ENCODE measurements around the gene DNAI4. TPM values are rescaled to one million over a fixed set of nuclear protein-coding genes. Genes with fewer than 3 reads are reported as not detected.

DNAI4 gene
- total and polyA plus RNA-seq, 9 of the 15 experiments (the other 6 are each of a cell fraction or from before 2014, with no cell fraction given) = 0.57 to 4.8 (median 2.6) TPM; not detected in 1

GRCh38 chr1:66860529-66860928 lies 64.1 kb downstream of the DNAI4 start:
- Histone ChIP-seq H3K9me3 (replicated peaks; ENCODE audit: control insufficient read depth, insufficient read depth, low read depth, low read length) (no peaks in the 10 kb centered on the region), H3K9ac (ENCODE audit: insufficient read depth in 1 of 2, low read depth in 2 of 2, low read length in 2 of 2) (no peak overlapping the region), H3K4me1 (replicated peaks in 1 of 2; ENCODE audit: control insufficient read depth in 2 of 2, insufficient read depth in 2 of 2, low read length in 2 of 2) (no peaks in the 10 kb centered on the region), H3K27me3 (ENCODE audit: control insufficient read depth in 2 of 2, insufficient read depth in 2 of 2, low read length in 2 of 2) (no peaks in the 10 kb centered on the region), H3K36me3 (ENCODE audit: control insufficient read depth, insufficient read depth, low read length) (no peaks in the 10 kb centered on the region), H3K79me2 (ENCODE audit: control insufficient read depth, insufficient read depth, low read length) (no peaks in the 10 kb centered on the region), H4K20me1 (replicated peaks; ENCODE audit: control insufficient read depth, insufficient read depth, low read length) (no peaks in the 10 kb centered on the region), H3K27ac (ENCODE audit: extremely low read depth, low read depth, low read length) (no peak overlapping the region), H3K4me3 (no peak overlapping the region), H3K4me2 (ENCODE audit: insufficient read depth, low read length) (no peak overlapping the region), H2AFZ (ENCODE audit: low read depth, low read length) (no peak overlapping the region), H3K9me1 (ENCODE audit: control insufficient read depth, insufficient read depth, low read length) (no peaks in the 10 kb centered on the region)
- in situ Hi-C loops (cut with MboI) (no loop called here), intact Hi-C loops (cut with micrococcal nuclease) (loop anchor here (5.0 kb wide), 3 partner anchors 62 to 287 kb away; partner anchors contain the start of genes DNAI4 and MIER1)
- no peak for DNase-seq (ENCODE audit: extremely low read depth in 1 of 4, low spot score in 3 of 4)
- TF ChIP-seq BRF2 (IDR thresholded peaks at IDR 0.05; ENCODE audit: borderline replicate concordance, insufficient read depth, insufficient read length) = no peak
- TF ChIP-seq CC2D1A (IDR thresholded peaks at IDR 0.05) = no peak
- TF ChIP-seq EHMT2 (IDR thresholded peaks at IDR 0.05) = no peak
- TF ChIP-seq PRPF4 (IDR thresholded peaks at IDR 0.05; ENCODE audit: insufficient read depth, low read depth, low read length, poor library complexity, severe bottlenecking) = no peak
- no peak for TF ChIP-seq SOX6 (IDR thresholded peaks at IDR 0.05)
- no peak for TF ChIP-seq KLF16 (IDR thresholded peaks at IDR 0.05)
- TF ChIP-seq ELK1 (CRISPR knock-in tag; IDR thresholded peaks at IDR 0.05) = no peak
- no peak for TF ChIP-seq RFX5 (IDR thresholded peaks at IDR 0.05; ENCODE audit: low read depth, low read length)
- TF ChIP-seq NCOA4 (IDR thresholded peaks at IDR 0.05; ENCODE audit: partially characterized antibody) = no peak
- TF ChIP-seq ZNF280B (CRISPR knock-in tag; IDR thresholded peaks at IDR 0.05) = no peak
- TF ChIP-seq HMBOX1 (IDR thresholded peaks at IDR 0.05) = no peak
- no peak for ATAC-seq
- no TSS peak for BruUV-seq (replicated peaks)
- no peak for FAIRE-seq
- POLR2A ChIA-PET = no interaction called here
- CTCF ChIA-PET (ENCODE audit: low intra/inter-chr PET ratio) = no interaction called here
- WGBS (ENCODE audit: insufficient coverage, low coverage, missing lambda C conversion rate) = 23% methylated on average over 3 of the region's 3 CpGs
